Spleen (tissue), 11 donors: ENCODE results near the gene RHBDF2. TPM values are rescaled to one million over a fixed set of nuclear protein-coding genes. Genes with fewer than 3 reads are reported as not detected.
"Not testable (repeated sequence)": the region's sequence is repeated elsewhere in the genome, so short reads cannot be mapped to it uniquely, and the experiment has no call there.

Experiments used
- DNase-seq: peaks from one replicate; pipeline ENCODE4 v3.0.0-alpha.2; 2020
- H3K27ac ChIP-seq, 8 donors: fragments of 200-600 bp; sonication (generic) in 7 of 8; 1 replicate in 4 of 8; 2 replicates in 4 of 8; pipeline versions ENCODE4 v1.5.0 to v1.8.0; 2016 to 2021; ENCODE audit warnings: inconsistent platforms in 4 of 8, mild to moderate bottlenecking in 4 of 8, moderate library complexity in 1 of 8
- H3K27me3 ChIP-seq, 7 donors: fragments of 200-600 bp; sonication (generic) in 6 of 7; replicated peaks in 1 of 7; 1 replicate in 4 of 7; 2 replicates in 3 of 7; pipeline versions ENCODE4 v1.5.0 to v1.8.0; 2016 to 2021; ENCODE audit warnings: inconsistent platforms in 3 of 7, mild to moderate bottlenecking in 1 of 7
- H3K36me3 ChIP-seq, 6 donors: fragments of 200-600 bp; sonication (generic) in 5 of 6; 1 replicate in 4 of 6; 2 replicates in 2 of 6; pipeline versions ENCODE4 v1.5.0 to v1.8.0; 2016 to 2021; ENCODE audit warnings: inconsistent platforms in 2 of 6
- H3K4me1 ChIP-seq, 6 donors: fragments of 200-600 bp; sonication (generic) in 5 of 6; 1 replicate in 3 of 6; 2 replicates in 3 of 6; pipeline versions ENCODE4 v1.5.0 to v1.8.0; 2016 to 2021; ENCODE audit warnings: inconsistent platforms in 3 of 6
- H3K4me3 ChIP-seq, 8 donors: fragments of 200-600 bp; sonication (generic) in 7 of 8; 1 replicate in 4 of 8; 2 replicates in 4 of 8; pipeline versions ENCODE4 v1.5.0 to v1.8.0; 2016 to 2021; ENCODE audit warnings: inconsistent platforms in 4 of 8, mild to moderate bottlenecking in 4 of 8, moderate library complexity in 2 of 8
- H3K9me3 ChIP-seq, 8 donors: fragments of 200-600 bp; sonication (generic) in 7 of 8; 1 replicate in 4 of 8; 2 replicates in 4 of 8; pipeline versions ENCODE4 v1.5.0 to v1.8.0; 2016 to 2021; ENCODE audit warnings: inconsistent platforms in 4 of 8
- POLR2A ChIP-seq, 3 donors: fragments of 450-650 bp; IDR thresholded peaks; one replicate each; pipeline ENCODE4 v1.5.1; 2017; ENCODE audit warnings: antibody characterized with exemption in 3 of 3, mild to moderate bottlenecking in 1 of 3
- POLR2AphosphoS5 ChIP-seq, 3 donors: sonication (generic); formaldehyde crosslinking; IDR thresholded peaks; one replicate each; pipeline ENCODE4 v1.5.1; 2017; ENCODE audit warnings: antibody characterized with exemption in 3 of 3
- WGBS, 5 donors: extraction: QIAGEN DNeasy Blood & Tissue Kit in 3 of 5; methylation state at CpG; one replicate each; pipeline versions ENCODE4 v1.1.5 to v1.1.7; 2013 to 2018; 5-methylcytosine and 5-hydroxymethylcytosine counted together
- intact Hi-C: fragments of 100-400 bp; cut with DNase I; formaldehyde crosslinking; loops from one replicate; pipeline ENCODE4 v1.15.0; 2023; ENCODE audit warnings: low total_unique reads
- polyA plus RNA-seq, 3 donors: library from polyadenylated mRNA; stranded (reverse); fragments of 200-250 nt; gene quantifications; one replicate each; pipeline ENCODE4 v1.2.1, GENCODE V29; 2013
- total RNA-seq, 7 donors: library from RNA; depleted of rRNA in 3 of 7; stranded (reverse); fragments of >200 nt in 3 of 7; fragmentation: NEBNext Ultra II Directional in 4 of 7; extraction: Animal tissue kit (Norgen Biotek cat#: 25700) in 4 of 7; gene quantifications; one replicate each; pipeline versions ENCODE4 v1.1.0 to v1.2.1, GENCODE V29; 2016 to 2021
- TF ChIP-seq, protein P1 (sequence below), 11 experiments: fragments of 200-600 bp in 7 of 11; fragments of 450-650 bp in 4 of 11; sonication (generic) in 4 of 11; IDR thresholded peaks in 8 of 11; conservative IDR thresholded peaks in 3 of 11; 1 replicate in 7 of 11; 2 replicates in 4 of 11; pipeline versions ENCODE4 v1.4.0 to v1.8.0; 2016 to 2021; ENCODE audit warnings: antibody characterized with exemption in 11 of 11, inconsistent platforms in 4 of 11, mild to moderate bottlenecking in 1 of 11
- donor health status: healthy with polysubstance abuse.
- donor health status: DM: no; HTN: no; CAD: no; lungs with moderate emphysema.
- donor health status: DM: no; HTN: no; CAD: no.
- donor health status: Bipolar disorder and iron deficiency.
- donor health status: healthy.
- donor health status: DM: no; HTN: no; CAD: no.
- donor health status: DM: yes; HTN: yes; CAD: no.

RHBDF2 gene
- total and polyA plus RNA-seq, 10 donors, result 31.4 to 147 (median 97.9) TPM

DNA sequence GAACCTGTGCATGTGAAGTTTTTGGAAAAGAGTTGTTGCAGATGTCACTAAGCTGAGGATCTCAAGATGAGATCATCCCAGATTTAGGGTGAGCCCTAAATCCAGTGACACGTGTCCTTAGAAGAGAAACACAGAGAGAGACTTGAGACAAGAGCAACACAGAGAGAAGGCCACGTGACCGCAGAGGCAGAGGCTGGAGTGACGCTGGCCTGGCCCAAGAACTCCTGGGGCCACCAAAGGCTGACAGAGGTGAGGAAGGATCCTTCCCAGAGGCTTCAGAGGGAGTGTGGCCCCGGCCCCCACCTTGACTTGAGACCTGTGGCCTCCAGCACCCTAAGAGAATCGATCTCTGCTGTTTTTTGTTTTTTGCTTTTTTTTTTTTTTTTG lies 12.1 kb upstream of the RHBDF2 start:
- H3K27ac ChIP-seq, result peak overlapping the region in 2 of 8 donors; percentile 68 to 83
- H3K27me3 ChIP-seq, result no peaks in the 10 kb centered on the region
- 75 to 78% (median 76%) methylated on average over 6 of the region's 6 CpGs for WGBS, 5 donors
- peaks cover 15 to 66% (median 37%) of the 10 kb centered on the region in 6 donors for H3K4me1 ChIP-seq
- H3K36me3 ChIP-seq, result no peaks in the 10 kb centered on the region
- TF ChIP-seq, protein P1, sequence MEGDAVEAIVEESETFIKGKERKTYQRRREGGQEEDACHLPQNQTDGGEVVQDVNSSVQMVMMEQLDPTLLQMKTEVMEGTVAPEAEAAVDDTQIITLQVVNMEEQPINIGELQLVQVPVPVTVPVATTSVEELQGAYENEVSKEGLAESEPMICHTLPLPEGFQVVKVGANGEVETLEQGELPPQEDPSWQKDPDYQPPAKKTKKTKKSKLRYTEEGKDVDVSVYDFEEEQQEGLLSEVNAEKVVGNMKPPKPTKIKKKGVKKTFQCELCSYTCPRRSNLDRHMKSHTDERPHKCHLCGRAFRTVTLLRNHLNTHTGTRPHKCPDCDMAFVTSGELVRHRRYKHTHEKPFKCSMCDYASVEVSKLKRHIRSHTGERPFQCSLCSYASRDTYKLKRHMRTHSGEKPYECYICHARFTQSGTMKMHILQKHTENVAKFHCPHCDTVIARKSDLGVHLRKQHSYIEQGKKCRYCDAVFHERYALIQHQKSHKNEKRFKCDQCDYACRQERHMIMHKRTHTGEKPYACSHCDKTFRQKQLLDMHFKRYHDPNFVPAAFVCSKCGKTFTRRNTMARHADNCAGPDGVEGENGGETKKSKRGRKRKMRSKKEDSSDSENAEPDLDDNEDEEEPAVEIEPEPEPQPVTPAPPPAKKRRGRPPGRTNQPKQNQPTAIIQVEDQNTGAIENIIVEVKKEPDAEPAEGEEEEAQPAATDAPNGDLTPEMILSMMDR (IDR thresholded peaks at IDR 0.05 in 8 of 11, conservative IDR thresholded peaks at IDR 0.05 in 3 of 11), result no peak
- TF ChIP-seq POLR2AphosphoS5 (IDR thresholded peaks at IDR 0.05) (no peak), POLR2A (IDR thresholded peaks at IDR 0.05) (no peak)
- no peaks in the 10 kb centered on the region for H3K9me3 ChIP-seq
- intact Hi-C loops, result no loop called here
- H3K4me3 ChIP-seq, result no peak overlapping the region
- no peak for DNase-seq

DNA sequence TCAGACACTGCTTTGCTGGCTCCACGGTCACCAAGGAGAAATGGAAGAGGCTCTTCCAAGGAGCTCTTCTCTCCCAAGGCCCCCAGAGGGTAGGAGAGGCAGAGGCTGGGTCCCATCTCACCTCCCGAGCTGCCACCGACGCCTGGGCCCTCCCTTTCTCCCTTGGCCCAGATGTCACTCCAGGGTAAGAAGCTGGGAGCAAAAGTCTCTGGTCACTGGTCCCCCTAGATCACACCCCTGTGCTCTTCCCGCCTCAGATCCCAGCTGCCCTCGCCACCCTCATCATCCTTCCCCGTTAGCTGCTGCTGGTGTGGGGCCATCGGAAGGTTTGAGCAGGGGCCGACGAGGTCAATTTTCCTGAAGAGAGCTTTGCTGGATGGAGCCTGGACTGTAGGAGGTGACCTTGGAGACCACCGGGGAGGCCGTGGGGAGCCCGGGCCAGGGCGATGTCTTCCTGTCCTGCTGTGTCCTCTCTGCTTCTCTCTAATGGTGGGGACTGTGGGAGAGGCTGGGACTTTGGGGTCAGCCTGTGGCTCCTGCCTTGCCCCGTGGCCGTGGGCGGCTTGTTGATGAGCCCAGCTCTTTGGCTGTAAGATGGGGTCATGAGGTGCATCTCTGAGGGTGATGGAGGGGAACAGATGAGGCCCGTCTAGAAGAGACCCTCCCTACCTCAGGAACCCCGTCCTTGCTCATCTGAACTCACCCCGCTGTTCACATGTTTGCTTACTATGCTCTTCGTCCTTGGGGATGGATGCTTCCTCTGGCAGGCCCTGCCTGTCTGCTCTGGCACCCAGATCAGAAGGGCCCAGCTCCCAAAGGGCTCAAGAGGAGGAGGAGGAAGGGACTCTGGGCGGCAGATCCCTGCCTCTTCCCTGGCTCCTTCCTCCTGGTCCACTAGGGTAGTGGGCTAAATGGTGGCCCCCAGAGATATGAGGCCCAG lies 11.4 kb upstream of the RHBDF2 start:
- H3K27ac ChIP-seq, result peak overlapping the region in 3 of 8 donors; percentile 59 to 83 (median 68)
- H3K4me3 ChIP-seq, result no peak overlapping the region
- no peak for DNase-seq
- WGBS, 5 donors, result 77 to 83% (median 78%) methylated on average over 16 to 22 of the region's 22 CpGs
- peaks cover 0 to 3% (median 0%) of the 10 kb centered on the region in 7 donors for H3K27me3 ChIP-seq
- no peaks in the 10 kb centered on the region for H3K36me3 ChIP-seq
- TF ChIP-seq POLR2A (IDR thresholded peaks at IDR 0.05), result no peak
- TF ChIP-seq, protein P1 (IDR thresholded peaks at IDR 0.05 in 8 of 11, conservative IDR thresholded peaks at IDR 0.05 in 3 of 11), result no peak
- no peak for TF ChIP-seq POLR2AphosphoS5 (IDR thresholded peaks at IDR 0.05)
- H3K4me1 ChIP-seq, result peaks cover 15 to 63% (median 37%) of the 10 kb centered on the region in 6 donors
- intact Hi-C loops, result no loop called here
- no peaks in the 10 kb centered on the region for H3K9me3 ChIP-seq

DNA sequence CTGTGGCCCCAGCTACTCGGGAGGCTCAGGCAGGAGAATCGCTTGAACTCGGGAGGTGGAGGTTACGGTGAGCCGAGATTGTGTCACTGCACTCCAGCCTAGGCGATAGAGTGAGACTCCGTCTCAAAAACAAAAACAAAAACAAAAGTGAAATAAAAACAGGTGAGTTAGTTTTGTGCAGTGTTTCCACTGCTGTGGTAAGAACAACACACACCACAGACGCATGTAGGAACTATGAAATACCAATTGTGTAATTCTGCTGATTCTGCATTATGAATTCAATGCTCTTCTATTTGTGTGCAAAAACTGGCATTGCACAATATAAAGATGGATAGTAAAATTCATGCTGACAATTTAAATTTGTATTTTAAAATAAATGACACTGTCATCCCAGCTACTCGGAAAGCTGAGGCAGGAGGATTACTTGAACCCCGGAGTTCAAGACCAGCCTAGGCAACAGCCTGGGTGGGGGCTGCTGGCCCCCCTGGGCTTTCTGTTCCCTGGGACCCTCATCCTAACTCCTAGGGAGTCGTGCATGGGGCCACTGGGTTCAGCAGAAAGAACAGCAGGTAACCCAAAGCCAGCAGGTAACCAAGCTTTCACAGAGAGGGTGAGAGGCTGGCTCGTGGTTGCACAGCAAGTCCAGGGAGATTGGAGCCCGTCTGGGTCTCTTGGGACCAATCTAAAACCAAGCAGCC lies 10.6 kb upstream of the RHBDF2 start:
- TF ChIP-seq POLR2AphosphoS5 (IDR thresholded peaks at IDR 0.05), result peak in 1 of 3 donors; percentile 13
- no peak for TF ChIP-seq POLR2A (IDR thresholded peaks at IDR 0.05)
- Histone ChIP-seq H3K27me3 (peaks cover 0 to 3% (median 0%) of the 10 kb centered on the region in 7 donors), H3K4me1 (peaks cover 15 to 57% (median 36%) of the 10 kb centered on the region in 6 donors), H3K9me3 (no peaks in the 10 kb centered on the region), H3K36me3 (no peaks in the 10 kb centered on the region), H3K4me3 (no peak overlapping the region), H3K27ac (peak overlapping the region in 4 of 8 donors; percentile 4 to 83 (median 64))
- intact Hi-C loops, result no loop called here
- no peak for DNase-seq
- WGBS, 5 donors, result 69 to 81% (median 78%) methylated on average over 13 of the region's 13 CpGs

DNA sequence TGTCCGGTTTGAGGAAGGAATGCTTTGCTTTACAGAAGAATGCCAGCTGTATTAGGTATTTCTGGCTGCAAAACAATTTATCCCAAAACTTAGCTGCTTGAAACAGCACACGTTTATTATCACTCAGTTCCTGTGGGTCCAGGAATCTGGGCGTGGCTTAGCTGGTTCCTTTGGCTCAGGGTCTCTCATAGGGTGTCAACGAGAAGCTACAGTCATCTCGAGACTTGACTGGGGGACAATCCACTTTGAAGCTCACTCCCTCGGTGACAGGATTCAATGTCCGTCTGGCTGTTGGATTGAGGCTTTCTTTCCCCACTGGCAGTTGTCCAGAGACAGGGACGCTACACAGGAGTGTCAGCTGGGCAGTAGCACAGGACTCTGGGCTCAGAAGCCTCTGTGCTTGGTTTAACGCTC lies 9.6 kb upstream of the RHBDF2 start:
- 38 to 60% (median 53%) methylated on average over 9 of the region's 9 CpGs for WGBS, 5 donors
- intact Hi-C loops, result no loop called here

DNA sequence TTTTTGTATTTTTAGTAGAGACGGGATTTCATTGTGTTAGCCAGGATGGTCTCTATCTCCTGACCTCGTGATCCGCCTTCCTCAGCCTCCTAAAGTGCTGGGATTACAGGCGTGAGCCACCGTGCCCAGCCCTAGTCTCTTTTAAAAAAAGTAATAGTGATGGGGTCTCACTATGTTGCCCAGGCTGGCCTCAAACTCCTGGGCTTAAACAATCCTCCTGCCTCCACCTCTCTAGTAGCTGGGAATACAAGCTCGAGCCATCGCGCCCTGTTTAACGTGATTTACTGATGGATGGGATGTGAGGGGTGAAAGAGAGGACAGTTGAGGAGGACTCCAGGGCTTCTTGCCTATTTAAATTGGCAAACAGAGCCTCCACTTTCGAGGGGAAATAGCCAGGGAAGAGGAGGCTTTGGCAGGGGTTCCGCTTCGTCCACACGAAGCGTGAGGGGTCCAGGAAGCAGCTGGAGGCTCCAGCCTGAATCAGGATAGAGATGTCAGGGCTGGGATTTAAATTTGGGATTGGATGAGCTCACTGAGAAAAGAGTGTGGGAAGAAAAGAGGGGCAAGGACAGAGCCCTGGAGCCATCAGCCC lies 7.3 kb upstream of the RHBDF2 start:
- peaks cover 0 to 43% (median 25%) of the 10 kb centered on the region in 6 donors for H3K4me1 ChIP-seq
- H3K36me3 ChIP-seq, H3K27ac ChIP-seq, H3K9me3 ChIP-seq, H3K4me3 ChIP-seq, H3K27me3 ChIP-seq, DNase-seq: not testable (repeated sequence)
- 69 to 85% (median 76%) methylated on average over 14 of the region's 14 CpGs for WGBS, 5 donors
- intact Hi-C loops, result loop anchor here (5.0 to 10.0 kb wide), 3 partner anchors 41 to 204 kb away; partner anchors contain the start of genes AANAT and QRICH2

More for the DNA sequence above, 9.6 kb upstream of the RHBDF2 start:
- Histone ChIP-seq H3K9me3 (no peaks in the 10 kb centered on the region), H3K36me3 (no peaks in the 10 kb centered on the region), H3K4me1 (peaks cover 7 to 57% (median 36%) of the 10 kb centered on the region in 6 donors), H3K27ac (peak overlapping the region in 2 of 8 donors; percentile 68 to 83), H3K4me3 (no peak overlapping the region), H3K27me3 (peaks cover 0 to 3% (median 0%) of the 10 kb centered on the region in 7 donors)
- no peak for DNase-seq
- TF ChIP-seq POLR2AphosphoS5 (IDR thresholded peaks at IDR 0.05) (no peak), POLR2A (IDR thresholded peaks at IDR 0.05) (no peak)
- TF ChIP-seq, protein P1 (IDR thresholded peaks at IDR 0.05 in 8 of 11, conservative IDR thresholded peaks at IDR 0.05 in 3 of 11), result no peak
